Vagina (tissue), 2 donors: ENCODE data around the gene RBMXL3.

Experiments
- POLR2A ChIP-seq, 2 donors: fragments of 450-650 bp; IDR thresholded peaks; one replicate each; pipeline ENCODE4 v1.6.1; 2017; ENCODE audit warnings: antibody characterized with exemption in 2 of 2, mild to moderate bottlenecking in 2 of 2, moderate library complexity in 2 of 2
- POLR2AphosphoS5 ChIP-seq, 2 donors: sonication (generic); formaldehyde crosslinking; IDR thresholded peaks; one replicate each; pipeline ENCODE4 v1.9.0; 2017; ENCODE audit warnings: antibody characterized with exemption in 2 of 2, mild to moderate bottlenecking in 2 of 2, low read depth in 1 of 2; ENCODE audit not compliant: insufficient read depth in 1 of 2
- TF ChIP-seq, protein P1 (sequence below), 3 experiments: fragments of 450-650 bp in 2 of 3; fragments of 200-600 bp in 1 of 3; sonication (generic) in 1 of 3; IDR thresholded peaks; one replicate each; pipeline ENCODE4 v1.5.1; 2017 to 2019; ENCODE audit warnings: antibody characterized with exemption in 3 of 3, mild to moderate bottlenecking in 2 of 3, moderate library complexity in 2 of 3

DNA sequence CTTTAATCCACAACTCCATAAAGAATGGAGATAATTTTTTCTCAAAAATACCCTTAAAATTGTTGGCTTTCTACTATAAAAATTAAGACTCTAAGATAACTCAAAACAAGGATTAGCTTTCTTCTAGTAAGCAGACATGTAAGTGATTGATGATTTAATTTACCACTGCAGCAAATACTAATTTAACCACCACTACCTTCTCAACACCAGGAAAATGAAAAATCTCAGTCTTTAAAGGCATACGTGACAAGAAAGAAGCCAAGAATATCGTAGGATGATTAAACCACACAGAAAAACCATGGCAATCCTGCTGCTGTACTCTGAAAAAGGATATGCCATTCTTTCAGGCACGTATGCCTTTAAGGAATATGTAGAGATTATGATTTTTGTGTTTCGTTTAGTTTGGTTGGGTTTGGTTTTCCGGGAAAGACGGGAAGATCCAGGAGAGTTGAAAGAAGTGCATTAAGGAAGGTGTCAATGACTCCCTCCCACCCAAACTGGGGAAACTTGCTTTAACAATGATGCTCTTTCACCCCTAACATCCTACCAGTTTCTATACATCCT is 43.8 kb downstream of the RBMXL3 start:
- TF ChIP-seq, protein P1, sequence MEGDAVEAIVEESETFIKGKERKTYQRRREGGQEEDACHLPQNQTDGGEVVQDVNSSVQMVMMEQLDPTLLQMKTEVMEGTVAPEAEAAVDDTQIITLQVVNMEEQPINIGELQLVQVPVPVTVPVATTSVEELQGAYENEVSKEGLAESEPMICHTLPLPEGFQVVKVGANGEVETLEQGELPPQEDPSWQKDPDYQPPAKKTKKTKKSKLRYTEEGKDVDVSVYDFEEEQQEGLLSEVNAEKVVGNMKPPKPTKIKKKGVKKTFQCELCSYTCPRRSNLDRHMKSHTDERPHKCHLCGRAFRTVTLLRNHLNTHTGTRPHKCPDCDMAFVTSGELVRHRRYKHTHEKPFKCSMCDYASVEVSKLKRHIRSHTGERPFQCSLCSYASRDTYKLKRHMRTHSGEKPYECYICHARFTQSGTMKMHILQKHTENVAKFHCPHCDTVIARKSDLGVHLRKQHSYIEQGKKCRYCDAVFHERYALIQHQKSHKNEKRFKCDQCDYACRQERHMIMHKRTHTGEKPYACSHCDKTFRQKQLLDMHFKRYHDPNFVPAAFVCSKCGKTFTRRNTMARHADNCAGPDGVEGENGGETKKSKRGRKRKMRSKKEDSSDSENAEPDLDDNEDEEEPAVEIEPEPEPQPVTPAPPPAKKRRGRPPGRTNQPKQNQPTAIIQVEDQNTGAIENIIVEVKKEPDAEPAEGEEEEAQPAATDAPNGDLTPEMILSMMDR (IDR thresholded peaks at IDR 0.05): no peak
- TF ChIP-seq POLR2AphosphoS5 (IDR thresholded peaks at IDR 0.05; ENCODE audit: insufficient read depth in 1 of 2, low read depth in 1 of 2) (no peak), POLR2A (IDR thresholded peaks at IDR 0.05) (no peak)
